Measurements from ENCODE around the gene FAT4. TPM values are rescaled to one million over a fixed set of nuclear protein-coding genes. Genes with fewer than 3 reads are reported as not detected.

FAT4 gene
- total RNA-seq, 1 experiment from 2014 or later = 11.8 TPM

DNA sequence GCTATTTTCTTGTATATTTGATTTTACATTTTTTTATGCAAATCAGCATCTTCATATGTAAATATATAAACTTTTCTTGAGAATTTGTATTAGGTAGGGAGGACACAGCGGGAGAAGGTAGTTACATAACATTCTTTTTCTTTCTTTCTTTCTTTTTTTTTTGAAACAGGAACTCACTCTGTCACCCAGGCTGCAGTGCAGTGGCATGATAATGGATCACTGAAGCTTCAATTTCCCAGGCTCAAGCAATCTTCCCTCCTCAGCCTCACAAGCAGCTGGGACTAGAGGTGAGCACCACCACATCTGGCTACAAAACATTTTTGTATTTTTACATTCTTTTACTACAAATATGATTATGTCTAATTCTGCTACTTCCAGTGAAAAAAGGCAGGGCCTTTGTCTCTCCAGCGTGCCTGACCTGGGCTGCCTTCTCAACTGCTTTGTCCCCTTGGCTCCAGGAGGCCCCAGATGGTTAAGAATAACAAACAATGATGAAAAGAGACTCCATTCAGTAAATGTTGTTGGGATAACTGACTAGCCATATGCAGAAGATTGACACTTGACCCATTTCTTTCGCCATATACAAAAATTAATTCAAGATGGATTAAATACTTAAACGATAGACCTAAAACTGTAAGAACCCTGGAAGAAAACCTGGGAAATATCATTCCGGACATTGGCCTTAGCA lies 46.5 kb upstream of the FAT4 start:
- intact Hi-C loops (cut with micrococcal nuclease; ENCODE audit: unreplicated experiment) = no loop called here
- Histone ChIP-seq H3K36me3 (ENCODE audit: control insufficient read depth, insufficient read depth, low read length) (no peaks in the 10 kb centered on the region), H3K9me3 (ENCODE audit: control insufficient read depth, insufficient read depth, low read depth, low read length) (no peaks in the 10 kb centered on the region), H3K4me1 (ENCODE audit: control insufficient read depth, insufficient read depth, low read length) (no peaks in the 10 kb centered on the region), H3K4me3 (ENCODE audit: low read depth in 2 of 2, low read length in 2 of 2) (no peak overlapping the region), H3K27ac (ENCODE audit: low read length) (no peak overlapping the region), H3K27me3 (ENCODE audit: control insufficient read depth, insufficient read depth, low read length) (no peaks in the 10 kb centered on the region)
- ATAC-seq (no peak), DNase-seq (ENCODE audit: low read depth, low spot score) (no peak)
- POLR2A ChIA-PET = no interaction called here
- TF ChIP-seq CTCF (IDR thresholded peaks at IDR 0.05) = no peak
- TF ChIP-seq TCF7L2 (IDR thresholded peaks at IDR 0.05; ENCODE audit: low read depth, low read length) = no peak
- TF ChIP-seq POLR2AphosphoS5 (IDR thresholded peaks at IDR 0.05; ENCODE audit: low read depth, low read length) = no peak
- no peak for TF ChIP-seq SIN3A (IDR thresholded peaks at IDR 0.05; ENCODE audit: borderline replicate concordance, insufficient read depth, low read depth, low read length)
- no peak for TF ChIP-seq REST (IDR thresholded peaks at IDR 0.05; ENCODE audit: insufficient read depth in 1 of 2, low read depth in 2 of 2, low read length in 1 of 2)
- BruUV-seq (replicated peaks) = no TSS peak
- in situ Hi-C loops (cut with HindIII; ENCODE audit: low pct_unique_long_range_greater_than_20kb, low sequenced_read_pairs) = no loop called here
- CTCF ChIA-PET = no interaction called here

DNA sequence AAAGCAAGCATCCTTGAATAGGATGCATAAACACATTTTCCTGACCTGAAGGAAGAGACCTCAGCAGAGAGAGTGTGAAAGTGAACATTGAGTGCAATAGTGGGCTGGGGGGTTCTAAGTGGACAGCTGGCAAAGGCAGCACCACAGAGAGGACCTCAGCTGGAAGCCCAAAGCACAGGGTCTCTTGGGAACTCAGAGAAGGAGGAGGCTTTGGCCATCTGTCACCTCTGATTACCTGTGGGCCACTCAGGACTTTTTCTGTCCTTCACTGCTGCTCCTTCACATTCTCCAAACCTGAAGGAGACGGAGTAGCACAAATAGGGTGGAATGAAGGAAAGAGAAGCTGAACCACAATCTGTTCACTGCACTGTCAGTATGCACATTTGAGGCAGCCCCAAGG lies 37.9 kb upstream of the FAT4 start:
- Histone ChIP-seq H3K36me3 (ENCODE audit: control insufficient read depth, insufficient read depth, low read length) (no peaks in the 10 kb centered on the region), H3K27ac (ENCODE audit: low read length) (no peak overlapping the region), H3K4me3 (ENCODE audit: low read depth in 2 of 2, low read length in 2 of 2) (no peak overlapping the region), H3K27me3 (ENCODE audit: control insufficient read depth, insufficient read depth, low read length) (no peaks in the 10 kb centered on the region), H3K4me1 (ENCODE audit: control insufficient read depth, insufficient read depth, low read length) (no peaks in the 10 kb centered on the region), H3K9me3 (ENCODE audit: control insufficient read depth, insufficient read depth, low read depth, low read length) (no peaks in the 10 kb centered on the region)
- in situ Hi-C loops (cut with HindIII; ENCODE audit: low pct_unique_long_range_greater_than_20kb, low sequenced_read_pairs) (no loop called here), intact Hi-C loops (cut with micrococcal nuclease; ENCODE audit: unreplicated experiment) (no loop called here)
- BruUV-seq (replicated peaks) = no TSS peak
- ATAC-seq (no peak), DNase-seq (ENCODE audit: low read depth, low spot score) (no peak)
- TF ChIP-seq TCF7L2 (IDR thresholded peaks at IDR 0.05; ENCODE audit: low read depth, low read length) (no peak), SIN3A (IDR thresholded peaks at IDR 0.05; ENCODE audit: borderline replicate concordance, insufficient read depth, low read depth, low read length) (no peak), POLR2AphosphoS5 (IDR thresholded peaks at IDR 0.05; ENCODE audit: low read depth, low read length) (no peak), REST (IDR thresholded peaks at IDR 0.05; ENCODE audit: insufficient read depth in 1 of 2, low read depth in 2 of 2, low read length in 1 of 2) (no peak), CTCF (IDR thresholded peaks at IDR 0.05) (no peak)
- ChIA-PET POLR2A (no interaction called here), CTCF (no interaction called here)

Data from Panc1 (cell line).